Suprapubic skin (tissue), 4 donors: ENCODE results near the gene C2CD3. TPM values are rescaled to one million over a fixed set of nuclear protein-coding genes. Genes with fewer than 3 reads are reported as not detected.
"Not testable (repeated sequence)": the region's sequence is repeated elsewhere in the genome, so short reads cannot be mapped to it uniquely, and the experiment has no call there.

Experiments
- DNase-seq, 2 donors: peaks; one replicate each; pipeline ENCODE4 v3.0.0-alpha.2; 2019; ENCODE audit warnings: low spot score in 2 of 2
- H3K27ac ChIP-seq: fragments of 200-600 bp; sonication (generic); one replicate; pipeline ENCODE4 v1.5.1; 2019
- H3K27me3 ChIP-seq: fragments of 200-600 bp; sonication (generic); one replicate; pipeline ENCODE4 v1.5.1; 2019
- H3K36me3 ChIP-seq: fragments of 200-600 bp; sonication (generic); one replicate; pipeline ENCODE4 v1.5.1; 2019
- H3K4me1 ChIP-seq: fragments of 200-600 bp; sonication (generic); one replicate; pipeline ENCODE4 v1.5.1; 2019
- H3K4me3 ChIP-seq: fragments of 200-600 bp; sonication (generic); one replicate; pipeline ENCODE4 v1.5.1; 2019; ENCODE audit warnings: mild to moderate bottlenecking
- H3K9me3 ChIP-seq: fragments of 200-600 bp; sonication (generic); one replicate; pipeline ENCODE4 v1.5.1; 2019
- EP300 ChIP-seq: sonication (generic); formaldehyde crosslinking; IDR thresholded peaks from one replicate; pipeline ENCODE4 v1.6.1; 2017; ENCODE audit warnings: antibody characterized with exemption
- POLR2A ChIP-seq, 2 donors: fragments of 450-650 bp; IDR thresholded peaks; one replicate each; pipeline ENCODE4 v1.6.1; 2017; ENCODE audit warnings: antibody characterized with exemption in 2 of 2, mild to moderate bottlenecking in 2 of 2, moderate library complexity in 2 of 2
- POLR2AphosphoS5 ChIP-seq, 3 donors: sonication (generic); formaldehyde crosslinking; IDR thresholded peaks; one replicate each; pipeline ENCODE4 v1.6.1; 2017; ENCODE audit warnings: antibody characterized with exemption in 3 of 3
- WGBS: methylation state at CpG from one replicate; pipeline ENCODE4 v1.1.5; 2018; 5-methylcytosine and 5-hydroxymethylcytosine counted together
- total RNA-seq, 4 donors: library from RNA; depleted of rRNA; stranded (reverse); fragments of >200 nt; gene quantifications; one replicate each; pipeline ENCODE4 v1.1.0, GENCODE V29; 2016
- TF ChIP-seq, protein P1 (sequence below), 2 donors: fragments of 200-600 bp in 1 of 2; fragments of 450-650 bp in 1 of 2; sonication (generic) in 1 of 2; IDR thresholded peaks; one replicate each; pipeline ENCODE4 v1.5.1; 2016 to 2019; ENCODE audit warnings: antibody characterized with exemption in 2 of 2, mild to moderate bottlenecking in 1 of 2, moderate library complexity in 1 of 2

C2CD3 gene
- total RNA-seq, 4 donors from 2014 or later = 16.9 to 41.3 (median 29.2) TPM

DNA sequence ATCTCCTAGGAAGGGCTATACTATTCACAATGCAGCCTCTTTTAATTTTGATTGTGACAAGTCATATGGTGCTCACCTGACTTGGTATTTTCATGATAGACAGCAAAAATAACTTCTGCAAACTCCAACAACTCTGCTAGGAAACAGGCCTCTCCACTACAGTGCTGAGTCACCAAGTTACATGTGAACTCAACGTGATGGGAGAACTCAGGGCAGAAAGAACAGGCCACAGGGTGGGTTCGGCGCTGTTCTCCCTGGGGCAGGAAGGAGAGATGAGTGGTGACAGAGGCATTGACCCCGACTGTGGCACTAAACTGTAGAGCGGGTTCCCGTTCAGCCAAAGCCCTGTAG is 85.3 kb downstream of the C2CD3 start:
- 96% methylated on average over 6 of the region's 6 CpGs for WGBS
- TF ChIP-seq POLR2A (IDR thresholded peaks at IDR 0.05) (no peak), EP300 (no peak)
- TF ChIP-seq, protein P1, sequence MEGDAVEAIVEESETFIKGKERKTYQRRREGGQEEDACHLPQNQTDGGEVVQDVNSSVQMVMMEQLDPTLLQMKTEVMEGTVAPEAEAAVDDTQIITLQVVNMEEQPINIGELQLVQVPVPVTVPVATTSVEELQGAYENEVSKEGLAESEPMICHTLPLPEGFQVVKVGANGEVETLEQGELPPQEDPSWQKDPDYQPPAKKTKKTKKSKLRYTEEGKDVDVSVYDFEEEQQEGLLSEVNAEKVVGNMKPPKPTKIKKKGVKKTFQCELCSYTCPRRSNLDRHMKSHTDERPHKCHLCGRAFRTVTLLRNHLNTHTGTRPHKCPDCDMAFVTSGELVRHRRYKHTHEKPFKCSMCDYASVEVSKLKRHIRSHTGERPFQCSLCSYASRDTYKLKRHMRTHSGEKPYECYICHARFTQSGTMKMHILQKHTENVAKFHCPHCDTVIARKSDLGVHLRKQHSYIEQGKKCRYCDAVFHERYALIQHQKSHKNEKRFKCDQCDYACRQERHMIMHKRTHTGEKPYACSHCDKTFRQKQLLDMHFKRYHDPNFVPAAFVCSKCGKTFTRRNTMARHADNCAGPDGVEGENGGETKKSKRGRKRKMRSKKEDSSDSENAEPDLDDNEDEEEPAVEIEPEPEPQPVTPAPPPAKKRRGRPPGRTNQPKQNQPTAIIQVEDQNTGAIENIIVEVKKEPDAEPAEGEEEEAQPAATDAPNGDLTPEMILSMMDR (IDR thresholded peaks at IDR 0.05) = no peak
- Histone ChIP-seq H3K27ac (no peak overlapping the region), H3K27me3 (no peaks in the 10 kb centered on the region), H3K4me3 (no peak overlapping the region), H3K36me3 (peaks cover 65% of the 10 kb centered on the region), H3K4me1 (no peaks in the 10 kb centered on the region), H3K9me3 (no peaks in the 10 kb centered on the region)
- DNase-seq = no peak

DNA sequence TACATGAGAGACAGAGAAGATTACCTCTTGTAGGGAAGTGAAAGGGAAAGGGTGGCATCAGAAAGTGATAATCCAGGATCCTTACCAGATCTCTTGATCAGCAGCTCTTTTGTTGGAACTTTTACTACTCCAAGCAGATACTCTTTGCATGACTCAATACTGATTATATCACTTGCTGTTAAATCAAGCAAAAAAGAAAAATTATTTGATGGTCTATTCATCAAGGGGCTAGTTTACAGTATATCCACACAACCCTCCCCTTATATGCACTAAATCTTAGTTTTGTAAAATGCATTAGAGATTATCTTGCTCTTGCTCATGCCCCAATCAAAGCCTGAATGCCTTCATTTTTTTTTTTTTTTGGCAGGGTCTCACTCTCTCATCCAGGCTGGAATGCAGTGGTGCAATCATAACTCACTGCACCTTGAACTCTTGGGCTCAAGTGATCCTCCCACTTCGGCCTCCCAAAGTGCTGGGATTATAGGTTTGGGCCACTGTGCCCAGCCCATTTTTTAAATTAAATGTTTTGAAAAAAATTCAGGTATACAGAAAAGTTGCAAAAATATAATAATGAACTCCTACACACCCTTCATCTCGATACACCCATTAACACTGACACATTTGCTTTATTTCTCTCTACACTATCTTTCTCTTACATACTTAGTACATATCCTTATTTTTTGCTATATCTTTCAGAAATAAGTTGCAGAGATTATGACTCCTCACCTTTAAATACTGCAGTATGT is 85.8 kb downstream of the C2CD3 start:
- no peaks in the 10 kb centered on the region for H3K9me3 ChIP-seq

DNA sequence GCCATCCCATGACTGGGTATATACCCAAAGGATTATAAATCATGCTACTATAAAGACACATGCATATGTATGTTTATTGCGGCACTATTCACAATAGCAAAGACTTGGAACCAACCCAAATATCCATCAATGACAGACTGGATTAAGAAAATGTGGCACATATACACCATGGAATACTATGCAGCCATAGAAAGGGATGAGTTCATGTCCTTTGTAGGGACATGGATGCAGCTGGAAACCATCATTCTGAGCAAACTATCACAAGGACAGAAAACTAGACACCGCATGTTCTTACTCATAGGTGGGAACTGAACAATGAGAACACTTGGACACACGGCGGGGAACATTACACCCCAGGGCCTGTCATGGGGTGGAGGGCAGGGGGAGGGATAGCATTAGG is 86.9 kb downstream of the C2CD3 start:
- 96% methylated on average over 4 of the region's 4 CpGs for WGBS
- not testable (repeated sequence) for DNase-seq, H3K9me3 ChIP-seq, H3K4me1 ChIP-seq, H3K4me3 ChIP-seq, H3K27me3 ChIP-seq, H3K27ac ChIP-seq
- H3K36me3 ChIP-seq = peaks cover 50% of the 10 kb centered on the region

More for the DNA sequence above, 85.8 kb downstream of the C2CD3 start:
- no peak overlapping the region for H3K4me3 ChIP-seq
- H3K27me3 ChIP-seq = no peaks in the 10 kb centered on the region
- TF ChIP-seq POLR2A (IDR thresholded peaks at IDR 0.05) (no peak), EP300 (no peak), POLR2AphosphoS5 (IDR thresholded peaks at IDR 0.05) (no peak)
- TF ChIP-seq, protein P1 (IDR thresholded peaks at IDR 0.05) = no peak
- no peak overlapping the region for H3K27ac ChIP-seq
- no peaks in the 10 kb centered on the region for H3K4me1 ChIP-seq
- peaks cover 59% of the 10 kb centered on the region for H3K36me3 ChIP-seq
- WGBS = 94% methylated on average over 2 of the region's 2 CpGs
- DNase-seq = no peak

GRCh38 chr11:74081428-74081827 is 89.4 kb downstream of the C2CD3 start:
- H3K27me3 ChIP-seq = no peaks in the 10 kb centered on the region
- H3K27ac ChIP-seq = no peak overlapping the region
- WGBS = 95% methylated on average over 1 of the region's 1 CpG
- no peak for DNase-seq
- no peaks in the 10 kb centered on the region for H3K9me3 ChIP-seq
- H3K4me1 ChIP-seq = no peaks in the 10 kb centered on the region
- peaks cover 42% of the 10 kb centered on the region for H3K36me3 ChIP-seq
- TF ChIP-seq POLR2AphosphoS5 (IDR thresholded peaks at IDR 0.05) = no peak
- TF ChIP-seq, protein P1 (IDR thresholded peaks at IDR 0.05) = no peak
- TF ChIP-seq POLR2A (IDR thresholded peaks at IDR 0.05) = no peak
- TF ChIP-seq EP300 = no peak
- no peak overlapping the region for H3K4me3 ChIP-seq

- TF ChIP-seq EP300 (no peak), POLR2AphosphoS5 (IDR thresholded peaks at IDR 0.05) (no peak), POLR2A (IDR thresholded peaks at IDR 0.05) (no peak)
- TF ChIP-seq, protein P1 (IDR thresholded peaks at IDR 0.05) = no peak
- 79% methylated on average over 3 of the region's 3 CpGs for WGBS
- H3K36me3 ChIP-seq = peaks cover 48% of the 10 kb centered on the region
These were observed 93.6 kb downstream of the C2CD3 start for GRCh38 chr11:74077193-74077592.

DNA sequence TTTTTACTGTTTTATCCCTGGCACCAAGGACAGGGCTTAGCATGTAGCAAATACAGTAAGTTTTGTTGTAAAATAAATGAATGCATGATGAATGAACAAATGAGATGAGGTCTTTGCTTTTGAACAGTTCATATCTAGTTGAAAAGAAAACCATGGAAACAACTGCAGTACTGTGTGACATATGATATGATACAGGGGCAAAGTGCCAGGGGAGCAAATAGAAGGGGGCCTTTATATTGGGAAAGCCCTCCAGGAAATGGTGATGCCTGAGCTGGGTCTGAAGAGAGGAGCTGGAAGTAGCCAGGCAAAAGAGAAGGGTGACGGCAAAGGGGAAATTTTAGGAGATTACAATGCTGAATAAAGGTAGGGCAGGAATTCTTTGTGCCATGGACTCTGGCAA is 98.1 kb downstream of the C2CD3 start:
- TF ChIP-seq POLR2A (IDR thresholded peaks at IDR 0.05) (no peak), EP300 (no peak), POLR2AphosphoS5 (IDR thresholded peaks at IDR 0.05) (no peak)
- TF ChIP-seq, protein P1 (IDR thresholded peaks at IDR 0.05) = no peak
- WGBS = 97% methylated on average over 1 of the region's 1 CpG
- no peak for DNase-seq
- Histone ChIP-seq H3K9me3 (no peaks in the 10 kb centered on the region), H3K4me3 (no peak overlapping the region), H3K36me3 (peaks cover 36% of the 10 kb centered on the region), H3K27ac (no peak overlapping the region), H3K27me3 (no peaks in the 10 kb centered on the region), H3K4me1 (peaks cover 30% of the 10 kb centered on the region)

More at GRCh38 chr11:74077193-74077592, 93.6 kb downstream of the C2CD3 start:
- H3K4me1 ChIP-seq = no peaks in the 10 kb centered on the region
- no peak for DNase-seq
- no peaks in the 10 kb centered on the region for H3K27me3 ChIP-seq
- no peak overlapping the region for H3K4me3 ChIP-seq
- H3K9me3 ChIP-seq = no peaks in the 10 kb centered on the region
- no peak overlapping the region for H3K27ac ChIP-seq
